Measurements from ENCODE around the gene RPL7A. TPM values are rescaled to one million over a fixed set of nuclear protein-coding genes. Genes with fewer than 3 reads are reported as not detected.
"Not testable (repeated sequence)": the region's sequence is repeated elsewhere in the genome, so short reads cannot be mapped to it uniquely, and the experiment has no call there.

Gene RPL7A
- total RNA-seq, 2 donors from 2014 or later: 2,417 to 2,552 TPM

- H3K27ac Mint-ChIP-seq: no peak overlapping the region
- H3K4me3 Mint-ChIP-seq: no peak overlapping the region
- H3K27me3 Mint-ChIP-seq: no peaks in the 10 kb centered on the region
- no peaks in the 10 kb centered on the region for H3K9me3 ChIP-seq (ENCODE audit: control insufficient read depth, low read length, poor library complexity, severe bottlenecking)
- H3K36me3 Mint-ChIP-seq (ENCODE audit: low read depth): peaks cover 2% of the 10 kb centered on the region
- ATAC-seq: no peak
- DNase-seq: no peak
- peaks cover 24% of the 10 kb centered on the region for H3K4me1 Mint-ChIP-seq
Observed at GRCh38 chr9:133333566-133333965, 14.5 kb upstream of the RPL7A start.

GRCh38 chr9:133334161-133334560 lies 13.9 kb upstream of the RPL7A start:
- H3K9me3 ChIP-seq (ENCODE audit: control insufficient read depth, low read length, poor library complexity, severe bottlenecking): no peaks in the 10 kb centered on the region
- Mint-ChIP-seq H3K27me3 (no peaks in the 10 kb centered on the region), H3K27ac (no peak overlapping the region), H3K4me3 (peak overlapping the region; percentile 47), H3K36me3 (ENCODE audit: low read depth) (peaks cover 2% of the 10 kb centered on the region), H3K4me1 (peaks cover 20% of the 10 kb centered on the region)
- DNase-seq: no peak
- ATAC-seq: no peak

- DNase-seq; H3K27ac Mint-ChIP-seq; ATAC-seq; H3K27me3 Mint-ChIP-seq; H3K9me3 ChIP-seq (ENCODE audit: control insufficient read depth, low read length, poor library complexity, severe bottlenecking); H3K36me3 Mint-ChIP-seq (ENCODE audit: low read depth): not testable (repeated sequence)
- Mint-ChIP-seq H3K4me3 (peak overlapping the region; percentile 96), H3K4me1 (peaks cover 23% of the 10 kb centered on the region)
Observed at GRCh38 chr9:133334888-133335287, 13.1 kb upstream of the RPL7A start.

- Mint-ChIP-seq H3K4me1 (peaks cover 27% of the 10 kb centered on the region), H3K36me3 (ENCODE audit: low read depth) (peaks cover 2% of the 10 kb centered on the region), H3K27me3 (no peaks in the 10 kb centered on the region), H3K4me3 (peak within 1 kb of the TSS; percentile 96), H3K27ac (peak within 1 kb of the TSS; percentile 85)
- DNase-seq (peak; percentile 90 to 92 (median 90)), ATAC-seq (peak; percentile 93)
- H3K9me3 ChIP-seq (ENCODE audit: control insufficient read depth, low read length, poor library complexity, severe bottlenecking): no peaks in the 10 kb centered on the region
Observed at GRCh38 chr9:133335924-133336811, 11.8 kb upstream of the RPL7A start, which contains the start of gene SURF6. TSS of gene SURF6 (minus strand) at chr9:133336188. CDS start at chr9:133336132, 56 bp downstream.

GRCh38 chr9:133339641-133340040 lies 8.4 kb upstream of the RPL7A start:
- Mint-ChIP-seq H3K27ac (peak overlapping the region; percentile 16), H3K4me1 (peaks cover 28% of the 10 kb centered on the region), H3K36me3 (ENCODE audit: low read depth) (peaks cover 2% of the 10 kb centered on the region), H3K27me3 (no peaks in the 10 kb centered on the region), H3K4me3 (no peak overlapping the region)
- ATAC-seq: no peak
- no peak for DNase-seq
- H3K9me3 ChIP-seq (ENCODE audit: control insufficient read depth, low read length, poor library complexity, severe bottlenecking): no peaks in the 10 kb centered on the region

GRCh38 chr9:133340256-133340655 lies 7.8 kb upstream of the RPL7A start:
- no peaks in the 10 kb centered on the region for H3K9me3 ChIP-seq (ENCODE audit: control insufficient read depth, low read length, poor library complexity, severe bottlenecking)
- ATAC-seq (no peak), DNase-seq (no peak)
- H3K27ac Mint-ChIP-seq: peak overlapping the region; percentile 79
- no peaks in the 10 kb centered on the region for H3K27me3 Mint-ChIP-seq
- H3K4me1 Mint-ChIP-seq: peaks cover 28% of the 10 kb centered on the region
- no peak overlapping the region for H3K4me3 Mint-ChIP-seq
- H3K36me3 Mint-ChIP-seq (ENCODE audit: low read depth): peaks cover 2% of the 10 kb centered on the region

- peak overlapping the region; percentile 79 for H3K27ac Mint-ChIP-seq
- no peaks in the 10 kb centered on the region for H3K27me3 Mint-ChIP-seq
- H3K36me3 Mint-ChIP-seq (ENCODE audit: low read depth): peaks cover 2% of the 10 kb centered on the region
- ATAC-seq (no peak), DNase-seq (no peak)
- peaks cover 24% of the 10 kb centered on the region for H3K4me1 Mint-ChIP-seq
- no peak overlapping the region for H3K4me3 Mint-ChIP-seq
- no peaks in the 10 kb centered on the region for H3K9me3 ChIP-seq (ENCODE audit: control insufficient read depth, low read length, poor library complexity, severe bottlenecking)
Observed at GRCh38 chr9:133340916-133341315, 7.1 kb upstream of the RPL7A start.

- H3K9me3 ChIP-seq (ENCODE audit: control insufficient read depth, low read length, poor library complexity, severe bottlenecking): no peaks in the 10 kb centered on the region
- DNase-seq (no peak), ATAC-seq (peak; percentile 16)
- peaks cover 2% of the 10 kb centered on the region for H3K36me3 Mint-ChIP-seq (ENCODE audit: low read depth)
- H3K4me3 Mint-ChIP-seq: no peak overlapping the region
- peaks cover 25% of the 10 kb centered on the region for H3K4me1 Mint-ChIP-seq
- no peaks in the 10 kb centered on the region for H3K27me3 Mint-ChIP-seq
- peak overlapping the region; percentile 79 for H3K27ac Mint-ChIP-seq
Observed at GRCh38 chr9:133341369-133342068, 6.5 kb upstream of the RPL7A start.

GRCh38 chr9:133342069-133342406 lies 6.0 kb upstream of the RPL7A start:
- no peak overlapping the region for H3K27ac Mint-ChIP-seq
- no peaks in the 10 kb centered on the region for H3K9me3 ChIP-seq (ENCODE audit: control insufficient read depth, low read length, poor library complexity, severe bottlenecking)
- peaks cover 2% of the 10 kb centered on the region for H3K36me3 Mint-ChIP-seq (ENCODE audit: low read depth)
- no peaks in the 10 kb centered on the region for H3K27me3 Mint-ChIP-seq
- H3K4me1 Mint-ChIP-seq: peaks cover 30% of the 10 kb centered on the region
- DNase-seq (no peak), ATAC-seq (peak; percentile 16)
- no peak overlapping the region for H3K4me3 Mint-ChIP-seq

- no peak overlapping the region for H3K4me3 Mint-ChIP-seq
- peaks cover 2% of the 10 kb centered on the region for H3K36me3 Mint-ChIP-seq (ENCODE audit: low read depth)
- ATAC-seq: no peak
- no peak for DNase-seq
- H3K9me3 ChIP-seq (ENCODE audit: control insufficient read depth, low read length, poor library complexity, severe bottlenecking): no peaks in the 10 kb centered on the region
- no peak overlapping the region for H3K27ac Mint-ChIP-seq
- peaks cover 32% of the 10 kb centered on the region for H3K4me1 Mint-ChIP-seq
- no peaks in the 10 kb centered on the region for H3K27me3 Mint-ChIP-seq
Observed at GRCh38 chr9:133342570-133342969, 5.4 kb upstream of the RPL7A start.

- peaks cover 43% of the 10 kb centered on the region for H3K4me1 Mint-ChIP-seq
- peaks cover 9% of the 10 kb centered on the region for H3K36me3 Mint-ChIP-seq (ENCODE audit: low read depth)
- H3K9me3 ChIP-seq (ENCODE audit: control insufficient read depth, low read length, poor library complexity, severe bottlenecking): no peaks in the 10 kb centered on the region
- H3K27ac Mint-ChIP-seq: no peak overlapping the region
- H3K27me3 Mint-ChIP-seq: no peaks in the 10 kb centered on the region
- ATAC-seq (no peak), DNase-seq (no peak)
- H3K4me3 Mint-ChIP-seq: no peak overlapping the region
Observed at GRCh38 chr9:133344071-133344470, 3.9 kb upstream of the RPL7A start.

GRCh38 chr9:133344979-133345378 lies 3.0 kb upstream of the RPL7A start:
- Mint-ChIP-seq H3K27ac (no peak overlapping the region), H3K27me3 (no peaks in the 10 kb centered on the region), H3K4me3 (no peak overlapping the region), H3K36me3 (ENCODE audit: low read depth) (peaks cover 9% of the 10 kb centered on the region), H3K4me1 (peaks cover 39% of the 10 kb centered on the region)
- no peak for DNase-seq
- no peak for ATAC-seq
- H3K9me3 ChIP-seq (ENCODE audit: control insufficient read depth, low read length, poor library complexity, severe bottlenecking): no peaks in the 10 kb centered on the region

GRCh38 chr9:133345596-133345995 lies 2.4 kb upstream of the RPL7A start:
- DNase-seq (no peak), ATAC-seq (no peak)
- H3K27me3 Mint-ChIP-seq: no peaks in the 10 kb centered on the region
- no peak overlapping the region for H3K4me3 Mint-ChIP-seq
- peaks cover 8% of the 10 kb centered on the region for H3K36me3 Mint-ChIP-seq (ENCODE audit: low read depth)
- H3K4me1 Mint-ChIP-seq: peaks cover 34% of the 10 kb centered on the region
- H3K27ac Mint-ChIP-seq: no peak overlapping the region
- no peaks in the 10 kb centered on the region for H3K9me3 ChIP-seq (ENCODE audit: control insufficient read depth, low read length, poor library complexity, severe bottlenecking)
